HG02981 (cell line): ENCODE data around the gene ITPRID1.

ENCODE experiments used
- ATAC-seq: cut with Tn5 transposase; IDR thresholded peaks from one replicate; pipeline ENCODE4 v1.9.1; 2021; ENCODE audit warnings: mild to moderate bottlenecking, moderate library complexity; ENCODE audit not compliant: unreplicated experiment

Gene ITPRID1

GRCh38 chr7:31692871-31693270, 179.0 kb downstream of the ITPRID1 start:
- no peak for ATAC-seq

- no peak for ATAC-seq
Observed at GRCh38 chr7:31695859-31696614, 182.1 kb downstream of the ITPRID1 start.

- no peak for ATAC-seq
Observed at GRCh38 chr7:31699050-31699449, 185.2 kb downstream of the ITPRID1 start.

- no peak for ATAC-seq
Observed at GRCh38 chr7:31702354-31702753, 188.5 kb downstream of the ITPRID1 start.

- ATAC-seq: peak; percentile 72
Observed at GRCh38 chr7:31705377-31705776, 191.5 kb downstream of the ITPRID1 start.

- no peak for ATAC-seq
Observed at GRCh38 chr7:31707089-31707488, 193.2 kb downstream of the ITPRID1 start.
